NT2/D1 (cell line): ENCODE data around the gene GAS6.

ENCODE experiments used
- SUZ12 ChIP-seq: IDR thresholded peaks from 2 replicates; pipeline ENCODE4 v1.6.1; 2011; ENCODE audit not compliant: insufficient read length, insufficient read depth; ENCODE audit errors: extremely low read depth
- YY1 ChIP-seq: IDR thresholded peaks from 2 replicates; pipeline ENCODE4 v1.6.1; 2011; ENCODE audit not compliant: insufficient read length, insufficient read depth
- ZNF274 ChIP-seq: IDR thresholded peaks from 2 replicates; pipeline ENCODE4 v1.6.1; 2011; ENCODE audit warnings: mild to moderate bottlenecking, low read depth, low read length

GRCh38 chr13:113879494-113880360 is 15.9 kb upstream of the GAS6 start:
- no peak for TF ChIP-seq ZNF274
- no peak for TF ChIP-seq YY1
- no peak for TF ChIP-seq SUZ12
